ENCODE data around the gene HDAC4.

Gene HDAC4

DNA sequence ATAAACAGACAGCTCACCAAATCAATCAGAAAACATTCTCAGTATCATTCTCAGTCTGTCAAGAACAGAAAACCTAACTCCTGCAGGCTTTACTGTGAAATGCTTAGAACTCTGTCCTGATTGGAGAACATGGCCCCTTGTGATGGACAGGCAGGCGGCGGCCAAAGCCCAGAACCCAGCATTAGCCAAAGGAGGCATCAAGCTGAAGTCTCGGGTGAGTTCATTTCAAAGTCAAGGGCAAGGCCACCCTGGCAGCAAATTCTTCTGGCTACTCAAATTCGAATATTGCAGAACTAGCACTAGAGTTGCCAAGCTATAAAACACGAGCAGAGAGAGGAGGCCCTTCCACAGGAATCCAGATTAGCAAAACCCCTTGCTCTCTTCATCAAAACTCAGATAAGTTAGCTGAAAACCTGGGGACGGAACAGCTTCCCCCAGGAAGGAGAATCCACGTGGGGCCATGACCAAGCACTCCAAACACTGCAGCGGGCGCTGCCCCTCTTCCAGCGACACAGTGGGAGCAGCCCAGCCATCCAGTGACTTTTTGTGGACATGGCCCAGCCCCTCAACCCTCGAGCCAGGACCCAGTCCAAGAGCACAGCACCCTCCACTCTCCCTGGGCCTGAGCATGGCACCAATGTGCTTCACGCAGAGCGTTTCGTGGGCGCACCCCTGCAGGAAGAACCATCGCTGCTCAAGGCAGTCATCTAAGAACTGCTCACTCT is 98.6 kb downstream of the HDAC4 start:
- DNase-seq (ENCODE audit: low spot score in 2 of 2) (no peak), ATAC-seq (ENCODE audit: low read depth) (no peak)
- no peak overlapping the region for H3K4me3 Mint-ChIP-seq
- H3K36me3 Mint-ChIP-seq = no peaks in the 10 kb centered on the region
- no peaks in the 10 kb centered on the region for H3K9me3 Mint-ChIP-seq
- H3K4me1 Mint-ChIP-seq = peaks cover 25% of the 10 kb centered on the region
- H3K27me3 Mint-ChIP-seq = no peaks in the 10 kb centered on the region
- peak overlapping the region; percentile 60 for H3K27ac Mint-ChIP-seq

GRCh38 chr2:239300871-239301735 is 99.7 kb downstream of the HDAC4 start:
- H3K4me1 Mint-ChIP-seq = peaks cover 26% of the 10 kb centered on the region
- H3K9me3 Mint-ChIP-seq = no peaks in the 10 kb centered on the region
- H3K36me3 Mint-ChIP-seq = no peaks in the 10 kb centered on the region
- DNase-seq (ENCODE audit: low spot score in 2 of 2) = no peak
- no peak overlapping the region for H3K27ac Mint-ChIP-seq
- H3K27me3 Mint-ChIP-seq = no peaks in the 10 kb centered on the region
- no peak for ATAC-seq (ENCODE audit: low read depth)
- H3K4me3 Mint-ChIP-seq = no peak overlapping the region

- H3K27me3 Mint-ChIP-seq = no peaks in the 10 kb centered on the region
- H3K4me3 Mint-ChIP-seq = no peak overlapping the region
- no peaks in the 10 kb centered on the region for H3K36me3 Mint-ChIP-seq
- H3K4me1 Mint-ChIP-seq = peaks cover 32% of the 10 kb centered on the region
- no peak for ATAC-seq (ENCODE audit: low read depth)
- no peak overlapping the region for H3K27ac Mint-ChIP-seq
- H3K9me3 Mint-ChIP-seq = no peaks in the 10 kb centered on the region
- DNase-seq (ENCODE audit: low spot score in 2 of 2) = no peak
These were observed 100.6 kb downstream of the HDAC4 start for GRCh38 chr2:239300242-239300641.

DNA sequence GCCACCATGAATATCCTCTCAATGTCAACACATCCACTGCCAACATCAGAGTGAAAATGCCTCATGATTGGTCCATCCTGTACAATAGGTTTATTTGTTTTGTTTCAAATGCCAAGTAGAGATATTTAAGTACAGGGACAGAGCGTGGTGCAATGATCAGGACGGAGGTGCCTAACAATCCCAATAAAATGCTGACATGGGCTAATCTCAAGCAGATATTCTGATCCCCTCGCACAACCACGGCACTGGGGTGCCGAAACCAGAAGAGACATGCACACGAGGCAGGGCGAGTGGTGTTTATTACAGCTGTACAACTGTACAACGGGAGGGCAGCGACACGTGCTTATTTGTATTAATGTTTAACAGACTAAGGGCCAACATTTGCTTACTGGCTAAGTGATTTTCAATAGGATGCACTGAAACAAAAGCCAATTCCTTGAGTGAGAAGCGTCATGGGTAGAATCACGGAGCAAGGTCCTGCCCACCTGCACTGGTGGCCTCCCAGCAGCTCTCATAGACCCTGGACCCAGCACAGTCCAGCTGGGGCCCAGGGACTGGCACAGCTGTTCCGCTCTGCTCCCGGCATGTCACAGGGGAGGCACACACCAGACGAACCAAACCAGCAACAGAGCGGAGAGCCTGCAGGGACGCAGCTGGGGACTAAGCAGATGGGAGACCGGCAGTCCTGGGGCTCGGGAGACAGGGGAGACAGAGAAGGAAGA is 101.4 kb downstream of the HDAC4 start:
- no peaks in the 10 kb centered on the region for H3K36me3 Mint-ChIP-seq
- peaks cover 33% of the 10 kb centered on the region for H3K4me1 Mint-ChIP-seq
- no peaks in the 10 kb centered on the region for H3K27me3 Mint-ChIP-seq
- no peak for DNase-seq (ENCODE audit: low spot score in 2 of 2)
- no peak overlapping the region for H3K4me3 Mint-ChIP-seq
- no peak for ATAC-seq (ENCODE audit: low read depth)
- H3K9me3 Mint-ChIP-seq = no peaks in the 10 kb centered on the region
- no peak overlapping the region for H3K27ac Mint-ChIP-seq

- ATAC-seq (ENCODE audit: low read depth) (no peak), DNase-seq (ENCODE audit: low spot score in 2 of 2) (no peak)
These were observed 102.6 kb downstream of the HDAC4 start for GRCh38 chr2:239298116-239298804.

DNA sequence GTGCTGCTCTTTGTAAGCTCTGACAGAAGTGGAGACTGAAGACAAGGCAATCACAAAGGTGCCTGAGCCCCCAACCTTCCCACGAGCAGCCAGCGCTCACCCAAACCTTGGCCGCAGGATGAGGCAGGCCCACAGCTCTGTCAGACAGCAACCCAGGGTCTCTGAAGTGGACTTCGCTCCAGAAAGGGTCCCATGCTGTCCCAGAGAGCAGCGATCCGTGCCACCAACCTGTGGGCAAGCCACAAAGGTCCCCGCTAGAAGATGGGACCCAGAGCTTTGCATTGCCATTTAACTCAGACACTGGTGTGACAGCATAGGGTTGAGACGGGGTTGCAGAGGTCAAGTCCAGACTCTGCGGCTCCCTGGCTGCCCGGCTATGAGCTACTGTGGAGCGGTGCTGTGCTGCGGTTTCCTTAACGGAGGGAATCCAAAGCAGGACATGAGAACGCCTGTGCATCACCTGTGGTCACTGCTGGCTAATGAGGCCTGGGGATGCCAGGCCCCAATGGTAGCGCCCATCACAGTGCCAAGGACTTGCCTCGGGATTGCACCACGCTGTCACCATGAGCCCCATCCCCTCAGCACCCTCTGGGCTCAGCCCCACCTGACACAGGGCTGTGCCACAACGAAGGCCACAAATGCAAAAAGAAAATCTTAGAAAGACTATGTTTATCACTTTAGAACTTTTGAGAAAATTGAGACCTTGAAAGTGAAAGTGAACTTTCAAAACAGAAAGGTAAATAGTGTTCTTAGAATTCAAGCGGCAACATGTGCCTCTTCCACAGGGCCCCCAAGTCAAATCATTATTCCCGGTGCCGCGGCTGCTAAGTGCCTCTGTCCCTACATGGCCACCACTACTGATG is 103.4 kb downstream of the HDAC4 start:
- peak overlapping the region; percentile 25 for H3K4me3 Mint-ChIP-seq
- no peak for ATAC-seq (ENCODE audit: low read depth)
- no peaks in the 10 kb centered on the region for H3K9me3 Mint-ChIP-seq
- DNase-seq (ENCODE audit: low spot score in 2 of 2) = no peak
- no peak overlapping the region for H3K27ac Mint-ChIP-seq
- H3K36me3 Mint-ChIP-seq = no peaks in the 10 kb centered on the region
- H3K27me3 Mint-ChIP-seq = peaks cover 6% of the 10 kb centered on the region
- H3K4me1 Mint-ChIP-seq = peaks cover 27% of the 10 kb centered on the region

More at GRCh38 chr2:239298116-239298804, 102.6 kb downstream of the HDAC4 start:
- Mint-ChIP-seq H3K36me3 (no peaks in the 10 kb centered on the region), H3K9me3 (no peaks in the 10 kb centered on the region), H3K4me1 (peaks cover 30% of the 10 kb centered on the region), H3K27me3 (peaks cover 3% of the 10 kb centered on the region), H3K4me3 (no peak overlapping the region), H3K27ac (no peak overlapping the region)

DNA sequence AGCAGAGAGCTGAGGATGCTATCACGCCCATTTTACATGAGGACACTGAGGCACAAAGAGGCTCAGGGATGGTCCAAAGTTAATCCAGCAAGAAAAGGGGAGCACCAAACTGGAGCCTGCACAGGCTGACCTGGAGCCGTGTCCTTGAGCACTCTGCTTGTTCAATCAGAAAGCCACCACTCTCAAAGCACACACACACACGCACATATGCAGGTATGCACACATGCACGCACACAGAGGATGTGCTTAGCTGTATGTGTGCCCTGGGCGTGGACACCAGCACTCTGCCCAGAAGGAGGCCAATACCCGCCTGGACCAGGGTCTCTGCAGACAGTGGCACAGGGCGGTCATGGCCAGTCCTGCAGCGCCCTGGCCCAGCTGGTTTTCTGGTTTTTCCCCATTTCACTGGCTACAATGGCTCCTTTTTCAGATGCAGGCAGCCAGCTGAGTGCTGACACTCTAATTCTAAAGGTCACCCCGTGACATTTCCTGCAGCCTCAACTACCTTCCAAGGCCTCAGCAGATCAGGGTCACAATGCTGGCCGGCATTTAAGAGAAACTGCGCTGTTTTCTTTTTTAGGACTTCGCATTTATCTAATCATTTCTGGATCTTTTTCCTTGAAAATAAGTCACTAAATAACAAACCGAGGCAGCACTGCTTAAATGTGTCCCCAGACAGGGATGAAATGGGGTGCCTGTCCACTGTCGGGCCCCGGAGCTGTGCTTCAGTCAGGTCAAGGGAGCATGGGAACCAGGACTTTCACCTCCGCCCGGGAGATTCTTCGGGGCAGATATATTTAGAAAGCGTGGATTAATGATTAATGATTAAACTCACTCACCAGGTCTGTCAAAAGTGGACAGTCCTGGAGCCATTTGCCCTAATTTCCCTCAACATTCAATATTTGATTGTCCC is 104.5 kb downstream of the HDAC4 start:
- no peak for DNase-seq (ENCODE audit: low spot score in 2 of 2)
- H3K27ac Mint-ChIP-seq = peak overlapping the region; percentile 6
- ATAC-seq (ENCODE audit: low read depth) = no peak
- H3K4me1 Mint-ChIP-seq = peaks cover 28% of the 10 kb centered on the region
- H3K27me3 Mint-ChIP-seq = peaks cover 6% of the 10 kb centered on the region
- no peak overlapping the region for H3K4me3 Mint-ChIP-seq
- no peaks in the 10 kb centered on the region for H3K36me3 Mint-ChIP-seq
- no peaks in the 10 kb centered on the region for H3K9me3 Mint-ChIP-seq

DNA sequence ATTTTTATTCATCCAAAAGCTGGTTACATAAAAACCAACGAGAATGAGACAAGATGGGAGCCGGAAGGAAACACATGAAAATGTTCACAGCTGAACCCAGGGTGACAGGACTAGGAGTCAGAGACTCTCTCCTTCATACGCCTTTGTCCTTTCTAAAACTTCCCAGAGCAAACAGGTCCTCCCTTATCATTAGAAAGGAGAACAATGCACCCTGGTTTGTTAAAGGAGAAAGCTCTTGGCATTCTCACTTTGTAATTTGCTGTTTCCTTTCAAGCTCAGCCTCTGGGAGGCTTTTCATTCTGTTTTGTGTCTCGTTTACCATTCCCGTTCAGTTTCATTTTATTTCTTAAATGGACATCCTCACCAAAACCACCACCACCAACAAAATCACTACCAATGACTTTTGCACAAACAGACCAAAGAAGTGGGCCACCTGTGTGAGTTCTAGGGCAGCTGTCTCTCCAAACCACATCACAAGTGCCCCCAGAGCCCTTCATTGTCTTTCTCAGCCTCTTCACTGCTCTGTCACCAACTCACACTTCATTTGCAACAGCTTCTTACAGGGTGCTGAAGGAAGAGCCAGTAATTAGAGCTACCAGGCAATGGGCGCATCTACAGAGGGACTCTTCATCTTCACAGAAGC is 105.3 kb downstream of the HDAC4 start:
- no peak overlapping the region for H3K4me3 Mint-ChIP-seq
- no peak for ATAC-seq (ENCODE audit: low read depth)
- H3K27me3 Mint-ChIP-seq = peaks cover 6% of the 10 kb centered on the region
- no peaks in the 10 kb centered on the region for H3K36me3 Mint-ChIP-seq
- H3K27ac Mint-ChIP-seq = peak overlapping the region; percentile 6
- no peaks in the 10 kb centered on the region for H3K9me3 Mint-ChIP-seq
- no peak for DNase-seq (ENCODE audit: low spot score in 2 of 2)
- peaks cover 30% of the 10 kb centered on the region for H3K4me1 Mint-ChIP-seq

- Mint-ChIP-seq H3K36me3 (no peaks in the 10 kb centered on the region), H3K4me1 (peaks cover 36% of the 10 kb centered on the region), H3K9me3 (no peaks in the 10 kb centered on the region), H3K27ac (peak overlapping the region; percentile 76), H3K4me3 (no peak overlapping the region), H3K27me3 (peaks cover 6% of the 10 kb centered on the region)
- ATAC-seq (ENCODE audit: low read depth) (no peak), DNase-seq (ENCODE audit: low spot score in 2 of 2) (no peak)
These were observed 106.2 kb downstream of the HDAC4 start for GRCh38 chr2:239294571-239295054.

DNA sequence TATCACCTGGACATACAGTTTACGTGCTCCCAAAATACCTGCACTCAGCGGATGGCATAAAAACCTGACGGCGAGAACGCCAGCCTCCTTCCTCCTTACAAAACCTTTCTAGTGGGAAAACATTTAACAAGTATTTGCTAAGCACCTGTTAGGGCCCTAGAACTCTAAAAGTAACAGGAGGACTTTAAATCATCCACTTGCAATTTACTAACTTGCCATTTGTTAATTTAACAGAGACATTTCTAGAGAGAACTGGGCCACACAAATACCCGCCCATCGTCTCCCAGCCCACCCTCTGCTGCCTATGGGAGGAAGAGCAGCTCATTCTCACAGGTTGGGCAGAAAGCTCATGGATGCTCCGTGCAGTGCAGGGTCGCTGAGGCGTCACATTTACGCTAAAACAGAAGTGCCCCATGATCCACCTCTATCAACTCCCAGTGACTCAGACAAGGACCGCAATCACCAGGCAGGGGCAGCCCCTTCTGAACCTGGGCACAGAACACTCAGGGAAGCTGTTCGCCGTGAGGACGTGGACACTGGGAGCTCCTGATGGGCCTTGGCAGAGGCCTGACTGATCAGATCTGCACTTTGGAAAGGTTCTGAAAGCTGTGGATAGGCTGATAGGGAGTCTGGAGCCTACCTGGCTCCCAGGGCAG is 106.9 kb downstream of the HDAC4 start:
- peak overlapping the region; percentile 76 for H3K27ac Mint-ChIP-seq
- DNase-seq (ENCODE audit: low spot score in 2 of 2) (peak in 1 of 2 donors; percentile 32), ATAC-seq (ENCODE audit: low read depth) (peak; percentile 66)
- H3K9me3 Mint-ChIP-seq = no peaks in the 10 kb centered on the region
- H3K4me1 Mint-ChIP-seq = peaks cover 42% of the 10 kb centered on the region
- no peak overlapping the region for H3K4me3 Mint-ChIP-seq
- no peaks in the 10 kb centered on the region for H3K36me3 Mint-ChIP-seq
- peaks cover 6% of the 10 kb centered on the region for H3K27me3 Mint-ChIP-seq

- Mint-ChIP-seq H3K4me3 (no peak overlapping the region), H3K4me1 (peaks cover 41% of the 10 kb centered on the region), H3K27ac (no peak overlapping the region), H3K27me3 (peaks cover 6% of the 10 kb centered on the region), H3K36me3 (no peaks in the 10 kb centered on the region), H3K9me3 (no peaks in the 10 kb centered on the region)
- no peak for ATAC-seq (ENCODE audit: low read depth)
- no peak for DNase-seq (ENCODE audit: low spot score in 2 of 2)
These were observed 107.7 kb downstream of the HDAC4 start for GRCh38 chr2:239292959-239293774.

Measured in memory B cell (primary cell).